Activated naive CD4-positive, alpha-beta T cell treated with anti-CD3 and anti-CD28 coated beads, Interleukin-2, amount 10 ng/mL, durations not matched to agents 7 days and 5 days (primary cell): ENCODE data around the gene USP51.
A peak's percentile ranks its signal among the peaks of the same experiment; 100 is the strongest.
"Not testable (repeated sequence)": the region's sequence is repeated elsewhere in the genome, so short reads cannot be mapped to it uniquely, and the experiment has no call there.

ENCODE experiments used
- CTCF ChIA-PET: fragments of 350-600 bp; sonication (Branson Sonifier 250); formaldehyde crosslinking; loops from one replicate; lab custom pipeline; 2021; ENCODE audit warnings: antibody characterized with exemption; lab: Charles Lee
- DNase-seq: peaks from one replicate; pipeline ENCODE4 v3.0.0-alpha.2; 2020
- H3K27ac Mint-ChIP-seq: one replicate; pipeline ENCODE4 v1.8.0; 2021; ENCODE audit warnings: mild to moderate bottlenecking, moderate library complexity, mixed read lengths
- H3K27me3 Mint-ChIP-seq: one replicate; pipeline ENCODE4 v1.8.0; 2021; ENCODE audit warnings: mild to moderate bottlenecking, mixed read lengths
- H3K36me3 Mint-ChIP-seq: one replicate; pipeline ENCODE4 v1.8.0; 2021; ENCODE audit warnings: mixed read lengths
- H3K4me1 Mint-ChIP-seq: one replicate; pipeline ENCODE4 v1.8.0; 2021; ENCODE audit warnings: mixed read lengths
- H3K4me3 Mint-ChIP-seq: one replicate; pipeline ENCODE4 v1.8.0; 2021; ENCODE audit warnings: mild to moderate bottlenecking, moderate library complexity, mixed read lengths
- H3K9me3 Mint-ChIP-seq: one replicate; pipeline ENCODE4 v1.8.0; 2021; ENCODE audit warnings: mixed read lengths

The USP51 gene

GRCh38 chrX:55451626-55451989, 38.0 kb downstream of the USP51 start:
- H3K36me3 Mint-ChIP-seq: peaks cover 3% of the 10 kb centered on the region
- CTCF ChIA-PET: interaction anchor here (1.4 to 2.0 kb wide), 2 partner anchors 37 to 457 kb away, joined by 5 to 7 read pairs; no protein-coding TSS in a partner anchor
- H3K9me3 Mint-ChIP-seq: no peaks in the 10 kb centered on the region
- DNase-seq: no peak
- peak overlapping the region; percentile 96 for H3K27ac Mint-ChIP-seq
- no peaks in the 10 kb centered on the region for H3K27me3 Mint-ChIP-seq
- H3K4me1 Mint-ChIP-seq: peaks cover 15% of the 10 kb centered on the region
- H3K4me3 Mint-ChIP-seq: peak overlapping the region; percentile 92

- Mint-ChIP-seq H3K27me3 (no peaks in the 10 kb centered on the region), H3K4me3 (peak overlapping the region; percentile 92), H3K4me1 (peaks cover 15% of the 10 kb centered on the region), H3K27ac (peak overlapping the region; percentile 96), H3K9me3 (no peaks in the 10 kb centered on the region), H3K36me3 (peaks cover 3% of the 10 kb centered on the region)
- CTCF ChIA-PET: no interaction called here
- no peak for DNase-seq
Observed at GRCh38 chrX:55451141-55451540, 38.5 kb downstream of the USP51 start.

DNA sequence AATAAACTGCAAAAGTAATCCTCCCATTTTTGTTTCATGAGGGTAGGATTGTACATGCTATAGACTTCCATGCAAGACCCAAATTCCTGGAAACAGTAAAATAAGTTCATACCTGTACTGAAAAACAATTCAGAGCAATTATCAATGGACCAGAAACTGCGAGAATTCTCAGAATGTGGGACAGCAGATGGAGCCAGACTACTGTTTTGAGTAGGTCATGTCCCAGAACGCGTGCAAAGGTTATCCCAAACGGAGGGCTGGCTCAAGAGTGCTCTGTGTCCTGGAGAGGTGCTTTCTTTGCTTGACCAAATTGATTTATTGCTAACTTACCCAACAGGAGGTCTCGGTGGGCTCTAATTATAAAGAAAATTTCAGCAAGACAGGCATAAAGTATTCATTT, 39.4 kb downstream of the USP51 start:
- Mint-ChIP-seq H3K27me3 (no peaks in the 10 kb centered on the region), H3K27ac (no peak overlapping the region), H3K4me3 (no peak overlapping the region), H3K4me1 (peaks cover 15% of the 10 kb centered on the region), H3K9me3 (no peaks in the 10 kb centered on the region), H3K36me3 (peaks cover 3% of the 10 kb centered on the region)
- DNase-seq: no peak
- CTCF ChIA-PET: no interaction called here

- not testable (repeated sequence) for DNase-seq, H3K4me1 Mint-ChIP-seq, H3K36me3 Mint-ChIP-seq
Observed at GRCh38 chrX:55443468-55443867, 46.2 kb downstream of the USP51 start.

More at GRCh38 chrX:55443468-55443867, 46.2 kb downstream of the USP51 start:
- H3K9me3 Mint-ChIP-seq, CTCF ChIA-PET, H3K4me3 Mint-ChIP-seq, H3K27ac Mint-ChIP-seq, H3K27me3 Mint-ChIP-seq: not testable (repeated sequence)
